Mucosa of rectum (tissue), 2 donors: Measurements from ENCODE around the gene DUS1L.
"Not testable (repeated sequence)": the region's sequence is repeated elsewhere in the genome, so short reads cannot be mapped to it uniquely, and the experiment has no call there.

ENCODE experiments used
- H3K27ac ChIP-seq, 2 donors: one replicate each; pipeline ENCODE4 v1.7.0; 2013; ENCODE audit warnings: inconsistent platforms in 2 of 2, low read depth in 2 of 2, low read length in 2 of 2
- H3K27me3 ChIP-seq, 2 donors: one replicate each; pipeline ENCODE4 v1.7.0; 2013; ENCODE audit warnings: low read length in 2 of 2; ENCODE audit not compliant: control insufficient read depth in 2 of 2, insufficient read depth in 2 of 2
- H3K36me3 ChIP-seq, 2 donors: one replicate each; pipeline ENCODE4 v1.7.0; 2013; ENCODE audit warnings: low read length in 2 of 2; ENCODE audit not compliant: control insufficient read depth in 2 of 2, insufficient read depth in 2 of 2
- H3K4me1 ChIP-seq, 2 donors: one replicate each; pipeline ENCODE4 v1.7.0; 2013; ENCODE audit warnings: low read length in 2 of 2, mild to moderate bottlenecking in 1 of 2; ENCODE audit not compliant: control insufficient read depth in 2 of 2, insufficient read depth in 2 of 2
- H3K4me3 ChIP-seq, 2 donors: one replicate each; pipeline ENCODE4 v1.7.0; 2013; ENCODE audit warnings: low read length in 2 of 2
- H3K9ac ChIP-seq, 2 donors: one replicate each; pipeline ENCODE4 v1.7.0; 2013; ENCODE audit warnings: low read length in 2 of 2, low read depth in 1 of 2, mild to moderate bottlenecking in 1 of 2
- H3K9me3 ChIP-seq, 2 donors: one replicate each; pipeline ENCODE4 v1.7.0; 2013; ENCODE audit warnings: low read length in 2 of 2; ENCODE audit not compliant: control insufficient read depth in 2 of 2
- donor health status: healthy.
- donor health status: Normal muscosa, but diverticular disease.

DUS1L gene

GRCh38 chr17:82047379-82047778, 18.2 kb downstream of the DUS1L start:
- Histone ChIP-seq H3K9ac (no peak overlapping the region), H3K27ac (no peak overlapping the region), H3K27me3 (no peaks in the 10 kb centered on the region), H3K36me3 (peaks cover 3 to 8% of the 10 kb centered on the region in 2 donors), H3K4me1 (peaks cover 5 to 8% of the 10 kb centered on the region in 2 donors), H3K9me3 (no peaks in the 10 kb centered on the region), H3K4me3 (no peak overlapping the region)

DNA sequence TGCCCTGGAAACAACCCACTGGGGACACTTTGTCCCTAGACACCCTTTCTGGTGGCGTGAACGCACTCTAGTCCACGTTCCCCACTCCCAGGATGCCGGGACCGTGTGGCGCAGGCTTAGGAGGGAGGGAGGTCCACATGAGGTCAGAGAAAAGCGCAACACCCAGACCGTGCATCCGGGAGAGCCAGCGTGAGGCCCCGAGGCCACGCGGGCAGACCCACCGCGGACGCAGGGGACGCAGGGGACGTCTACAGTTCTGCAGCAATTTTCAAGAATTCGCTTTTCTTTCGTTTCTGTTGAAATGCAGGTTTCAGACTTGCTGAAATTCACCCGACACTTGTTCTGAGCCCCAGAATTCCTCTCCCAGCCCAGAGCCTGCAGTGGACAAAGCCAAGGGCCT, 18.7 kb downstream of the DUS1L start:
- Histone ChIP-seq H3K27me3 (no peaks in the 10 kb centered on the region), H3K9ac (no peak overlapping the region), H3K4me1 (peaks cover 4 to 6% of the 10 kb centered on the region in 2 donors), H3K27ac (no peak overlapping the region), H3K9me3 (no peaks in the 10 kb centered on the region), H3K36me3 (peaks cover 3 to 8% of the 10 kb centered on the region in 2 donors), H3K4me3 (no peak overlapping the region)

GRCh38 chr17:82045936-82046484, 19.6 kb downstream of the DUS1L start:
- Histone ChIP-seq H3K9me3 (no peaks in the 10 kb centered on the region), H3K36me3 (peaks cover 3 to 8% of the 10 kb centered on the region in 2 donors), H3K27me3 (no peaks in the 10 kb centered on the region), H3K4me1 (peaks cover 4 to 6% of the 10 kb centered on the region in 2 donors), H3K9ac (no peak overlapping the region), H3K4me3 (no peak overlapping the region), H3K27ac (no peak overlapping the region)

DNA sequence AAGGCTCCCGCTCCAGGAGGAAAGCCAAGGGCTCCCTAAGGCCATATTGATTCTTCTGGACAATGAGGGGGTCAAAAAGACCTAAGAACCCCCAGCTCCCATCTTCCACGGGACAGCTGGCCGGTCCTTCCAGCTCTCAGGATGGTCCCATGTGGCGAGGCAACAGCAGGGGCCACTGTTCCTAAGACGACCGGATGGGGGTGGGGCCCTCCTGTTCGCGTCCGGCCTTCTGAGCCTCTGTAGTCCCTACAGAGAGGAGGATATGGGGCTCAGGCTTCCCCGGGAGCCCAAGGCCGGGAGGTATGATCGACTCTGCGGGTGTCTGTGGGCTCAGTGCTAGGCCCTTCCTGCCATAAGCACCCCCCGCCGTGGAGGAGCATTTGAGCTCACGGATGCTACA, 22.1 kb downstream of the DUS1L start:
- Histone ChIP-seq H3K4me1 (no peaks in the 10 kb centered on the region), H3K27me3 (no peaks in the 10 kb centered on the region), H3K9me3 (no peaks in the 10 kb centered on the region)

GRCh38 chr17:82042649-82043048, 23.0 kb downstream of the DUS1L start:
- Histone ChIP-seq H3K36me3 (peaks cover 3 to 8% of the 10 kb centered on the region in 2 donors), H3K9ac (no peak overlapping the region), H3K4me1 (peaks cover 4 to 5% of the 10 kb centered on the region in 2 donors), H3K9me3 (no peaks in the 10 kb centered on the region), H3K27ac (no peak overlapping the region), H3K4me3 (no peak overlapping the region), H3K27me3 (no peaks in the 10 kb centered on the region)

More for the DNA sequence above, 22.1 kb downstream of the DUS1L start:
- Histone ChIP-seq H3K36me3 (peaks cover 3 to 8% of the 10 kb centered on the region in 2 donors), H3K27ac (no peak overlapping the region), H3K4me3 (no peak overlapping the region), H3K9ac (no peak overlapping the region)

- H3K27me3 ChIP-seq: no peaks in the 10 kb centered on the region
- no peak overlapping the region for H3K9ac ChIP-seq
- H3K36me3 ChIP-seq: no peaks in the 10 kb centered on the region
- H3K27ac ChIP-seq: no peak overlapping the region
- H3K4me1 ChIP-seq: peaks cover 10 to 11% of the 10 kb centered on the region in 2 donors
- H3K4me3 ChIP-seq: no peak overlapping the region
- H3K9me3 ChIP-seq: no peaks in the 10 kb centered on the region
These were observed 24.3 kb downstream of the DUS1L start for GRCh38 chr17:82041144-82041814.

- peaks cover 13 to 14% of the 10 kb centered on the region in 2 donors for H3K4me1 ChIP-seq
- H3K36me3 ChIP-seq: peaks cover 2 to 4% of the 10 kb centered on the region in 2 donors
- no peak overlapping the region for H3K4me3 ChIP-seq
- no peak overlapping the region for H3K9ac ChIP-seq
- no peaks in the 10 kb centered on the region for H3K9me3 ChIP-seq
- no peak overlapping the region for H3K27ac ChIP-seq
- H3K27me3 ChIP-seq: no peaks in the 10 kb centered on the region
These were observed 25.8 kb downstream of the DUS1L start for GRCh38 chr17:82039695-82040299.

DNA sequence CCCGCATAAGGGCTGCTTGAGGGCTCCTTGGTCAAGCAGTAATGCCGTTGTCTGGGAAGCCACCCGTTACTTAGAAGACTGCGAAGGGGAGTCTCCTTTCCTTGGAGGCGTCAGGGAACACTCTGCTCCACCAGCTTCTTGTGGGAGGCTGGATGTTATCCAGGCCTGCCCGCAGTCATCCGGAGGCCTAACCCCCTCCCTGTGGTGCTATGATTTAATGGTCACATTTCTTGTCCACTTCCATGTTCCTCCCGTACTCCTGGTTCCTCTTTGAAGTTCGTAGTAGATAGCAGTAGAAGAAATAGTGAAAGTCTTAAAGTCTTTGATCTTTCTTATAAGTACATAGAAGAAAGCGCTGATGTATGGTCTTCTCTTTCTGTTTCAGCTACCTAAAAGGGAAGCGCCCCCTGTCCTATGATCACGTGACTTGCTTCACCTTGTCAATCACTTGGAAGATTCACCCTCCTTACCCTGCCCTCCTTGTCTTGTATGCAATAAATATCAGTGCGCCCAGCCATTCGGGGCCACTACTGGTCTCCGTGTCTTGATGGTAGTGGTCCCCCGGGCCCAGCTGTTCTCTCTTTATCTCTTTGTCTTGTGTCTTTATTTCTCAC, 26.7 kb downstream of the DUS1L start:
- H3K4me3 ChIP-seq, H3K27me3 ChIP-seq, H3K27ac ChIP-seq, H3K36me3 ChIP-seq, H3K9me3 ChIP-seq, H3K9ac ChIP-seq: not testable (repeated sequence)
- H3K4me1 ChIP-seq: peaks cover 13 to 14% of the 10 kb centered on the region in 2 donors

GRCh38 chr17:82037889-82038195, 27.8 kb downstream of the DUS1L start:
- Histone ChIP-seq H3K27ac (peak overlapping the region; percentile 98 to 99), H3K27me3 (no peaks in the 10 kb centered on the region), H3K4me3 (peak overlapping the region; percentile 31 to 77), H3K9me3 (no peaks in the 10 kb centered on the region), H3K4me1 (peaks cover 13 to 14% of the 10 kb centered on the region in 2 donors), H3K9ac (no peak overlapping the region), H3K36me3 (peaks cover 2 to 4% of the 10 kb centered on the region in 2 donors)
